ENCODE measurements around the gene CCL21.

- TF ChIP-seq, protein P1, sequence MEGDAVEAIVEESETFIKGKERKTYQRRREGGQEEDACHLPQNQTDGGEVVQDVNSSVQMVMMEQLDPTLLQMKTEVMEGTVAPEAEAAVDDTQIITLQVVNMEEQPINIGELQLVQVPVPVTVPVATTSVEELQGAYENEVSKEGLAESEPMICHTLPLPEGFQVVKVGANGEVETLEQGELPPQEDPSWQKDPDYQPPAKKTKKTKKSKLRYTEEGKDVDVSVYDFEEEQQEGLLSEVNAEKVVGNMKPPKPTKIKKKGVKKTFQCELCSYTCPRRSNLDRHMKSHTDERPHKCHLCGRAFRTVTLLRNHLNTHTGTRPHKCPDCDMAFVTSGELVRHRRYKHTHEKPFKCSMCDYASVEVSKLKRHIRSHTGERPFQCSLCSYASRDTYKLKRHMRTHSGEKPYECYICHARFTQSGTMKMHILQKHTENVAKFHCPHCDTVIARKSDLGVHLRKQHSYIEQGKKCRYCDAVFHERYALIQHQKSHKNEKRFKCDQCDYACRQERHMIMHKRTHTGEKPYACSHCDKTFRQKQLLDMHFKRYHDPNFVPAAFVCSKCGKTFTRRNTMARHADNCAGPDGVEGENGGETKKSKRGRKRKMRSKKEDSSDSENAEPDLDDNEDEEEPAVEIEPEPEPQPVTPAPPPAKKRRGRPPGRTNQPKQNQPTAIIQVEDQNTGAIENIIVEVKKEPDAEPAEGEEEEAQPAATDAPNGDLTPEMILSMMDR (conservative IDR thresholded peaks at IDR 0.05 in 1 of 2, IDR thresholded peaks at IDR 0.05 in 1 of 2; ENCODE audit: low read depth in 1 of 2, low read length in 2 of 2): no peak
- TF ChIP-seq EZH2 (IDR thresholded peaks at IDR 0.05; ENCODE audit: low read length, missing control alignments): no peak
Observed at GRCh38 chr9:34734720-34735119, 24.8 kb upstream of the CCL21 start.
